ENCODE results near the gene RBM33.

DNA sequence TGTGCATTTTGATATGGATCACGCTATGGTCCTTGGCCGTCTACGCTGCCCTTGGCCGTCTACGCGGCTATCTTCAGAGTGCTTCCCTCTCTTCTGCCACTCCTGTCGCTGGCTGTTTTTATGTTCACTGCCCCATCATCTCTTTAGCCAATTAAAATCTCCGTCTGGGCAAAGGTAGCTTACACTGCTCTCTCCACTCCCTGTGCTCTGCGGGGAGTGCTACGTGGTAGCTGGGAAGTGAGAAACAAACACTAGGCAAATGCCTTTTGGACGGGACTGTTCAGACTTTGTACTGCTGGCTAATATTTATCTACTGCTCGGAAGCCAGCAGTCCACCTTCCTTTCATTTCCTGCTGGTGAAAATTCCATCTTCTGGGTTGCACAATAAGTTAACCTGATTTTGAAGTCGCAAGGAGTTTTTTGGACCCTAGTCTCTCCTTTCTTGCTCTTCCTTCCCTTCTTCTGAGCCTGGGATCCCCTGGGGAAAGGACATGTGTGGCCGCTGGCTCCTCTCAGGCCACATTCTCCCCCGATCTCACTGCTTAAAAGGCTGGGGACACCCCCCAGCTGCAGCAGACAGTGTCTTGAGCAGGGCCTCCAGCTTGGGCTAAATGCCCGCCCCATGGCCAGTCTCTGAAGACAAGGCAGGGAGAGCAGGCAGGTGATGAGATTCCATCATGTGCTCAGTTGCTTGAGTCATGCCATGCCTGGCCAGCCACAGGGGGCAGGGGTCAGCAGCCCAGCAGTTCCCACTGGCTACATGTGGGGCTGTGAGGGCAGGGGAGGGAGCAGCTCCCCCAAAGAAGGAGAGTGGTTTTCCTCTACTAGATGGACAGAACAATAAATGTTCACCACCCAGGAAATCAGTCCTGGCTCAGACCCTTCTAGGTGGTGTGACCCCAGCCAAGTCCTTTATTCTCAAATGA, 25.5 kb upstream of the RBM33 start:
- TF ChIP-seq ZFP37 (tag by site-specific recombination; IDR thresholded peaks at IDR 0.05) (no peak), ZNF24 (tag by site-specific recombination; IDR thresholded peaks at IDR 0.05) (no peak), ZNF23 (tag by site-specific recombination; IDR thresholded peaks at IDR 0.05; ENCODE audit: borderline replicate concordance) (no peak), ZNF670 (tag by site-specific recombination; IDR thresholded peaks at IDR 0.05; ENCODE audit: low read depth) (no peak), ZNF521 (tag by site-specific recombination; IDR thresholded peaks at IDR 0.05) (no peak)
- TF ChIP-seq, protein P1, sequence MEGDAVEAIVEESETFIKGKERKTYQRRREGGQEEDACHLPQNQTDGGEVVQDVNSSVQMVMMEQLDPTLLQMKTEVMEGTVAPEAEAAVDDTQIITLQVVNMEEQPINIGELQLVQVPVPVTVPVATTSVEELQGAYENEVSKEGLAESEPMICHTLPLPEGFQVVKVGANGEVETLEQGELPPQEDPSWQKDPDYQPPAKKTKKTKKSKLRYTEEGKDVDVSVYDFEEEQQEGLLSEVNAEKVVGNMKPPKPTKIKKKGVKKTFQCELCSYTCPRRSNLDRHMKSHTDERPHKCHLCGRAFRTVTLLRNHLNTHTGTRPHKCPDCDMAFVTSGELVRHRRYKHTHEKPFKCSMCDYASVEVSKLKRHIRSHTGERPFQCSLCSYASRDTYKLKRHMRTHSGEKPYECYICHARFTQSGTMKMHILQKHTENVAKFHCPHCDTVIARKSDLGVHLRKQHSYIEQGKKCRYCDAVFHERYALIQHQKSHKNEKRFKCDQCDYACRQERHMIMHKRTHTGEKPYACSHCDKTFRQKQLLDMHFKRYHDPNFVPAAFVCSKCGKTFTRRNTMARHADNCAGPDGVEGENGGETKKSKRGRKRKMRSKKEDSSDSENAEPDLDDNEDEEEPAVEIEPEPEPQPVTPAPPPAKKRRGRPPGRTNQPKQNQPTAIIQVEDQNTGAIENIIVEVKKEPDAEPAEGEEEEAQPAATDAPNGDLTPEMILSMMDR (tag by site-specific recombination; IDR thresholded peaks at IDR 0.05): no peak
- TF ChIP-seq, protein P2, sequence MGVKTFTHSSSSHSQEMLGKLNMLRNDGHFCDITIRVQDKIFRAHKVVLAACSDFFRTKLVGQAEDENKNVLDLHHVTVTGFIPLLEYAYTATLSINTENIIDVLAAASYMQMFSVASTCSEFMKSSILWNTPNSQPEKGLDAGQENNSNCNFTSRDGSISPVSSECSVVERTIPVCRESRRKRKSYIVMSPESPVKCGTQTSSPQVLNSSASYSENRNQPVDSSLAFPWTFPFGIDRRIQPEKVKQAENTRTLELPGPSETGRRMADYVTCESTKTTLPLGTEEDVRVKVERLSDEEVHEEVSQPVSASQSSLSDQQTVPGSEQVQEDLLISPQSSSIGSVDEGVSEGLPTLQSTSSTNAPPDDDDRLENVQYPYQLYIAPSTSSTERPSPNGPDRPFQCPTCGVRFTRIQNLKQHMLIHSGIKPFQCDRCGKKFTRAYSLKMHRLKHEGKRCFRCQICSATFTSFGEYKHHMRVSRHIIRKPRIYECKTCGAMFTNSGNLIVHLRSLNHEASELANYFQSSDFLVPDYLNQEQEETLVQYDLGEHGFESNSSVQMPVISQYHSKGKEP (tag by site-specific recombination; IDR thresholded peaks at IDR 0.05): no peak
